Measurements from ENCODE around the gene HIF3A. TPM values are rescaled to one million over a fixed set of nuclear protein-coding genes. Genes with fewer than 3 reads are reported as not detected.

Gene HIF3A
- total and polyA plus RNA-seq, 2 of the 4 experiments (the other 2 are of a cell fraction): 0.02 TPM; not detected in 1

- ChIA-PET CTCF (interaction anchor here (0.6 to 1.6 kb wide), 4 partner anchors 11 to 101 kb away, joined by 3 to 5 read pairs (median 3); no protein-coding TSS in a partner anchor), POLR2A (ENCODE audit: unreplicated experiment) (interaction anchor here (0.7 kb wide), 1 partner anchor 616 kb away, joined by 5 read pairs; no protein-coding TSS in a partner anchor)
- Histone ChIP-seq H3K4me3 (ENCODE audit: insufficient read depth, low read depth, low read length) (peak within 1 kb of the TSS; percentile 90), H3K9me1 (ENCODE audit: insufficient read depth, low read length) (peaks cover 17% of the 10 kb centered on the region), H4K8ac (ENCODE audit: low read depth in 2 of 2, low read length in 2 of 2) (peak within 1 kb of the TSS; percentile 90 to 98), H3K36me3 (ENCODE audit: control insufficient read depth, insufficient read depth, low read length) (peaks cover under 1% of the 10 kb centered on the region; the same call in 1 of the 2 replicates), H2BK5ac (ENCODE audit: low read depth, low read length, poor library complexity, severe bottlenecking) (peak within 1 kb of the TSS; percentile 88), H3K4me2 (ENCODE audit: low read depth, low read length) (peak within 1 kb of the TSS; percentile 85), H3K4me1 (ENCODE audit: control insufficient read depth, insufficient read depth, low read length) (peaks cover 15% of the 10 kb centered on the region), H2BK120ac (ENCODE audit: low read depth, low read length) (peak within 1 kb of the TSS; percentile 78), H2BK15ac (ENCODE audit: low read depth, low read length) (peak within 1 kb of the TSS; percentile 49; the same call in 1 of the 3 replicates), H3K4ac (ENCODE audit: low read depth, low read length) (peak within 1 kb of the TSS; percentile 92), H3K56ac (ENCODE audit: extremely low read depth, insufficient read depth, low read length) (peak within 1 kb of the TSS; percentile 77), H3K9ac (ENCODE audit: low read depth, low read length) (peak within 1 kb of the TSS; percentile 93), H4K20me1 (ENCODE audit: insufficient read depth, low read length) (peaks cover 19% of the 10 kb centered on the region), H3K27me3 (ENCODE audit: control insufficient read depth, insufficient read depth, low read length) (peaks cover 4% of the 10 kb centered on the region; the same call in 1 of the 2 replicates), H2AK9ac (replicated peaks; ENCODE audit: low read depth, low read length, poor library complexity) (peak within 1 kb of the TSS; percentile 99), H2AK5ac (ENCODE audit: low read depth, low read length) (peak within 1 kb of the TSS; percentile 84), H3K9me3 (ENCODE audit: control insufficient read depth, insufficient read depth, low read length) (no peaks in the 10 kb centered on the region), H3K14ac (replicated peaks; ENCODE audit: low read depth, low read length) (peak within 1 kb of the TSS; percentile 99), H3K27ac (ENCODE audit: insufficient read depth, low read length) (peak within 1 kb of the TSS; percentile 95), H2BK20ac (ENCODE audit: low read depth, low read length) (no peak within 1 kb of the TSS), H2AFZ (replicated peaks; ENCODE audit: low read length, poor library complexity) (peak within 1 kb of the TSS; percentile 100), H3K18ac (ENCODE audit: low read depth, low read length) (peak within 1 kb of the TSS; percentile 62; the same call in 1 of the 2 replicates), H4K5ac (ENCODE audit: low read depth, low read length) (peak within 1 kb of the TSS; percentile 77), H4K91ac (ENCODE audit: insufficient read depth, low read depth, low read length) (peak within 1 kb of the TSS; percentile 90), H3K23ac (ENCODE audit: low read depth, low read length) (peak within 1 kb of the TSS; percentile 96), H3K79me1 (ENCODE audit: low read depth in 1 of 2, low read length in 2 of 2) (peaks cover 27 to 50% of the 10 kb centered on the region in 2 experiments; a peak in 3 of 4 replicates)
- BruUV-seq (replicated peaks): no TSS peak
- in situ Hi-C loops (cut with MboI; ENCODE audit: low sequenced_read_pairs): no loop called here
- peak; percentile 92 for ATAC-seq (ENCODE audit: low read depth)
- dilution Hi-C loops (cut with HindIII; ENCODE audit: low sequenced_read_pairs, unreplicated experiment): no loop called here
- peak; percentile 90 for DNase-seq
- WGBS, 2 experiments (ENCODE audit: extremely low coverage in 2 of 2, insufficient read length in 1 of 2): 1% methylated on average over 18 of the region's 62 CpGs; no CpG with 5 or more reads in 1 of the 2 experiments
- intact Hi-C loops (cut with micrococcal nuclease): loop anchor here (2.0 to 5.0 kb wide), 2 partner anchors 48 to 65 kb away; no protein-coding TSS in a partner anchor
- TF ChIP-seq USF2 (IDR thresholded peaks at IDR 0.05; ENCODE audit: low read depth, low read length) (no peak), NFE2L2 (IDR thresholded peaks at IDR 0.05; ENCODE audit: low read depth, low read length) (no peak), CTCF (conservative IDR thresholded peaks at IDR 0.05; ENCODE audit: low read depth, low read length) (peak; percentile 99), CHD1 (IDR thresholded peaks at IDR 0.05; ENCODE audit: low read depth, low read length) (no peak), MAZ (IDR thresholded peaks at IDR 0.05; ENCODE audit: borderline replicate concordance, low read depth, low read length) (peak; percentile 82), POLR2A (IDR thresholded peaks at IDR 0.05; ENCODE audit: low read depth, low read length) (no peak), CEBPB (IDR thresholded peaks at IDR 0.05; ENCODE audit: low read depth, low read length) (no peak), MXI1 (IDR thresholded peaks at IDR 0.05; ENCODE audit: borderline replicate concordance, low read depth, low read length) (peak; percentile 13; the same call in 1 of the 2 replicates), FOS (IDR thresholded peaks at IDR 0.05; ENCODE audit: low read depth, low read length) (no peak), RCOR1 (IDR thresholded peaks at IDR 0.05; ENCODE audit: insufficient replicate concordance, low read length) (no peak), RFX5 (IDR thresholded peaks at IDR 0.05; ENCODE audit: low read depth, low read length) (no peak), MAFK (IDR thresholded peaks at IDR 0.05; ENCODE audit: low read depth, low read length) (no peak), ELK1 (IDR thresholded peaks at IDR 0.05; ENCODE audit: borderline replicate concordance, low read depth, low read length) (no peak)
Measured at GRCh38 chr19:46346821-46347571, 50.2 kb downstream of the HIF3A start, which contains the start of gene PPP5C. PPP5C (plus strand) TSS chr19:46347087; CDS start chr19:46347097, 10 bp downstream.
